GM19438 (cell line): ENCODE measurements around the gene DISC1.

Source experiments
- ATAC-seq: cut with Tn5 transposase; IDR thresholded peaks from one replicate; pipeline ENCODE4 v1.9.1; 2021; ENCODE audit warnings: low read depth; ENCODE audit not compliant: unreplicated experiment

The DISC1 gene

DNA sequence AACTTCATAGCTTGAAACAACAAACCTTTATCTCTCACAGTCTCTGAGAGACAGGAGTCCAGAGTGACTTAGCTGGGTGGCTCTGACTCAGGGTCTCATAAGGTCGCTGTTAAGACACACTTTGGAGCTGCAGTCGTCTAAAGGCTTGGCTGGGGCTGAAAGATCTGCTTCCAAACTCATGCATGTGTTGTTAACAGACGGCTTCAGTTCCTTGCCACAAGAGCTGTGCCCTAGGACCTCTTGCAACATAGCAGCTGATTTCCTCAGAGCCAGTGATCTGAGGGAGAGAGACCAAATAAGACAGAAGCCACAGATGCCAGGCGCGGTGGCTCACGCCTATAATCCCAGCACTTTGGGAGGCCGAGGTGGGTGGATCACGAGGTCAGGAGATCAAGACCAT lies 176.8 kb downstream of the DISC1 start:
- ATAC-seq: no peak

DNA sequence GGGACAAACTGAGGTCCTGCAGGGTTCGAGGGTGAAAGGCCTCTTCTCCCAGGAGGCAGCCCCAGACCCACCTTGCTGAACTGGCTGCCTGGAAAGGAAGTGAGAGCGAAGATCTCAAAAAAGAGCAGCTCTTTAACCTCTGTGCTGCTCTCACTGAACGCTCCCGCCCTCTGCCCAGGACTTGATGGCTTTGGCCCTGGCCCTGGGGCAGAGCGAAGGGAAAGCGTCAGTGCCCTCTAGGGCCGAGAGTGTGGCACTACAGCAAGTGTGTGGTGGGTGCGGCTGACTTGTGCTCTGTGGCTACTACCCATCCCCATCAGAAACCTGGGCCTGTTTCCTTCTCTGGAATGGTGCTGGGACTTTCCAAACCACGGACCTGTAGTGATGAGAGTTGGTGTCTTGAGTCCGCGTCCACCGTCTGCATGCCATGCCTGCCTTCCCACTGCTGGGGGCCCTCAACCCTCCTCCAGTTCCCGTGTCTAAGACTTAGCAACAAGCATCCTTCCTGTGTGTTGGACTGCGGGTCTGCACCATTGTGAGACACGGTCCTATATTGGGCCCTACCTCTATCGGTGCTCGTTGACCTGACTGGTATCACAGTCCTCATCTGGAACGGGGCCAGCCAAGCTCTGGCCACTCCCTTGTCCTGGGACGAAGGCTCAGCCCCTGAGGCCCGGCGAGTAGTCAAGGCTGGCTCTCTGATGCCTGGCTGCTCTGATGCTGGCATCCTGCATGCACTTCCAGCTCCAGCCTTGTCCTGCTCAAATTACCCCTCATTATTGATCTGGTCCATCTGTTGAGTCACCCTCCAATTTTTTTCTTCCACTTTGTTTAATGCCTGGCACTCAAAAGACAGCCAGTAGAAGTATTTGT lies 180.3 kb downstream of the DISC1 start:
- peak; percentile 96 for ATAC-seq

DNA sequence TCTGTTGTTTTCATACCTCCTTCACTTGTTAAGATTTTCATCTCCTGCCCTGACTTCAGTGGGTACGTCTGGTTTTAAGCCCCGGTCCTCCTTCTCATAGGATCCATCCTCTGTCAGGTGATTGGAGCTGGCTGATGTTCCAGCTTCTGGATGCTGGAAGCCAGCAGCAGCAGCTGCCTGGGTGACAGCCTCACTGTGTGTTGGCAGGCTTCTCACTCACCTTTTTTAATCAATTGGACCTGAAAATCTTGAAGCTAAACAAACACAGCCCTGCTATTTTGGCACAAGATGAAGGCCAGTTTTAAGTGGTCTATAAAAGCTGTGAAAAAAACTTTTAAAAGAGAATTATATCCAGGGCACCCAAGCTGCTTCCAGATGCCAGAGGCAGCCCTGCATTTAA lies 181.0 kb downstream of the DISC1 start:
- no peak for ATAC-seq

DNA sequence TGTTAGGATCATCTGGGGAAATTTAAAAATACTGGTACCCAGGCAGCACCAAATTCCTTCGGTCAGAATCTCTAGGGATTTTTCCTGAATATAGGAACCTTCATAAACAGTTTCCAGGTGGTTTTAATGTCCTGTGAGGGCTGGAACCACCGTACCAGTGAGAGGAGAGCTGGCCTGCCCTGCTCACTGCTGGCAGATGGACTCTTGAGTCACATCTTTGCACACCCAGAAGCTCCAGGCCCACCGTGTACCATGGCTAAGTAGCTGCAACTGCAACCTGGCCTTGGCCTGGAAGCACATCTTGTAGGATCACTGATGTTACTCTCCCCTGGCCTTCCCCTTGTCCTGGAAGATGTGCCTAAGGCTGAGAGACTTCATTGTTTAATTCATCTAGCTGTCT lies 181.5 kb downstream of the DISC1 start:
- ATAC-seq: no peak

DNA sequence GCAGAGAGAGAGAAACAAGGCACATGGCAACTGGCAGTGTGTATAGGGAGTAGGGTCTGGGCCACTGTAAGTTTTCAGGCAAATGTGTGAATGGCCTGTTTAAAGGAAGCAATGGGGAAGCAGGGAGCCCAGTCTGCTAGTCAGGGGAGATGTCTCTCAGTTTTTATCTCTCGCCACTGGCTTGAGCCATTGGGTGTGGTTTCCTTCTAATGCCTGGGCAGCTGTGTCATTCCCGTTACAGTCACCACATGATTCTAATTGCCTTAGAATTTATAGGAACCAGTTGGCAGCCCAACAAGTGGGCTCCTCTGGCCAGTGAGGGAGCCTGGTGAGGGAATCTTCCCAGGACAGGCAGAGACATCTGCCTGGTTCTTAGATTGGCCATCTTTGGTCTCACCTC lies 182.4 kb downstream of the DISC1 start:
- no peak for ATAC-seq

DNA sequence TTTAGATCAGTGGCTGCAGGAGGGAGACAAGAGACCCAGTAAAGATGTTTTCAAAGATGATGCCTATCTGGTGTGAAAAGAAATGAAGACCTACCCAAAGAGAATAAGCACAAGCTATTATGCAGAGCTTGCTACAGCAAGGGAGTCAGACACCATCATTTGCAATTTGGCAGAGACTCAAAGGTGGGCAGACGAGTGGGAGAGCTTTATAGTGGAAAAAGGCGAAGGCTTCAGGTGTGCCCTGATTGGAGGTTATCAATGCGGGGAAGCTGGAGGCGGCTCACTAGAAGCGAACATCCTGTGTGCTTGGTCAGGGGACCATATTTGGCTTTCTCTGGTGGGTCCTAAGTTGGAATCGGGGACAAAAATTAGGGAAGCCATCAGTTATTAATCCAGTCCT lies 183.8 kb downstream of the DISC1 start:
- ATAC-seq: no peak

DNA sequence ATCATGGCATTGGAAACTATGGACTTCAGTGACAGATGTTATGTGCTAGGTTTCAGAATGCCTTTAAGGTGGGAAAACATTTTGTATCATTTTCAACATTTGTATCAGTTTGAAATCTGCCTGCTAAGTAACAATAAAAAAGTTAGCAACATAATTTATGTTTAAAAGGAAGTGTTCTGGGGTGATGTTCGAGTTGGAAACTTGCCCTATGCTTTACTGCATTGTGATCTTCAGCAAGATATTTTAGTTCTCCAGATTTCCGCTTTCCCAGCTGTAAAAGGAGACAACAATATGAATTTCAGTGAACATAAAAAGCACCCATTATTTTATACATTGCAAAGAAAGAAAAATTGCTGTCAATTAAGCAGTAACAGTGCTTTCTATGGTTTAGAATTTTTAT lies 187.4 kb downstream of the DISC1 start:
- no peak for ATAC-seq

DNA sequence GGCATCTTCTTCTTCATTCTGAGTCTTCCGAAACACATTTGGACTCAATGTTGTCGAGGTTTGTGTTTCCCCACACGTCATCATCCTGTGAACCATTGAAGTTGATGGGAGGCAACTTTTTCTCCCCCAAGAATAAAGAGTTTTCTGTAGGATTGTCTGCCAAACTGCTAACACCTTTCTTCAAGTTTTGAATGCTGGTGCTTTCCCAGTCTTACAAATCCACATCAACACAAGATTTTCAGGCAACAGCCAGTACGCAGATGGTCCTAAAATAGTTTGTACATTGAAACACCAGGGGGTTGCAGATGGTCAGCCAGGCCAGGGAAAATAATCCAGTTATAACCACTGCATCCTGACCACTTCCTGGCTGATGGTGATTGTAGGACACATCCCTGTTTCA lies 187.9 kb downstream of the DISC1 start:
- no peak for ATAC-seq

DNA sequence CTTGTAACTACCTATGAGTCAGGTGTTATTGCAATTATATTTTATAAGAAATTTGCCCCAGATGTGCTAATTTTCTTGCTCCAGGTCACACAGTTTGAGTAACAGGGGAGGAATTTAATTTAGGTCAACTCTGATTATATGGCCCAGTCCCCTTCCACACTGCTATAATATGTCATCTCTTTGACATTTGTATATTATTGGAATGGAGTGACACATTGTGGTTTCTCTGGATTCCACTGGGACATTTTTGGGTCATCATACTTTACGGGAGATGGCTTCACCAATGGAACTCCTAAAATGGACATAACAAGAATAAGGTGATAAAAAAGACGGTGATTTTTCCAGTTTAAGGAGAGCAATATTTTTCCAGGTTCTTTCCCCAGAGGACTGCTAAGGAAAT lies 191.2 kb downstream of the DISC1 start:
- ATAC-seq: no peak

DNA sequence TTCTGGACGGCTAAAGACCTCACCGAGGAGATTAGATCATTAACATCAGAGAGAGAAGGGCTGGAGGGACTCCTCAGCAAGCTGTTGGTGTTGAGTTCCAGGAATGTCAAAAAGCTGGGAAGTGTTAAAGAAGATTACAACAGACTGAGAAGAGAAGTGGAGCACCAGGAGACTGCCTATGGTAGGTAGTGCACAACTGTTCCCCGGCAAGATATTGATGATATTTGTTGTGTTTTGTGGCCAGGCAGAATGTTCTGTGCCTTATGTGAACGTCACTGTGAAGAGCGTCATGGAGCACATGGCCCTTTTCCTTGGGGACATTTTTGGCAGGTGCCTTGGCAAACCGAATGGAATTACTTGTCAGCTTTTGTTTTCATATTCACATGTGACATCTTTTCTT lies 191.7 kb downstream of the DISC1 start:
- ATAC-seq: no peak

DNA sequence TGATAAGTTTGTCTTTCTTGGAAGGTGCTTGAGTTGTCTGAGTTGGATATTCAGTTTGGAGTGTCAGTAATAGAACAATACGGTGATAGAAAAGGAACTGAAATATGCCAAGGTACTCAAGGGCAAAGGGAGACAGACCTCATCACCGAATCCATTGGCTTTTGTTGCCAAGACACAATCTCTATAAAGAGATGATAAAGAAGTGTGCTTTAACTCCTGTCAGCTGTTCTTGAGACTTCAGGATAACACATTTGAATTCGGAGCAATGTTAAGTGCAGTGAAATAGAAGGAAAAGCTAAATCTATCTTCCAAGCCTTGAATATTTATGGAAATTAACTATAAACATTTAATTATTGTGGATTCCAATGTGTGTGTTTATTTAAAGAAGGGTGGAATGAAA lies 194.7 kb downstream of the DISC1 start:
- no peak for ATAC-seq

DNA sequence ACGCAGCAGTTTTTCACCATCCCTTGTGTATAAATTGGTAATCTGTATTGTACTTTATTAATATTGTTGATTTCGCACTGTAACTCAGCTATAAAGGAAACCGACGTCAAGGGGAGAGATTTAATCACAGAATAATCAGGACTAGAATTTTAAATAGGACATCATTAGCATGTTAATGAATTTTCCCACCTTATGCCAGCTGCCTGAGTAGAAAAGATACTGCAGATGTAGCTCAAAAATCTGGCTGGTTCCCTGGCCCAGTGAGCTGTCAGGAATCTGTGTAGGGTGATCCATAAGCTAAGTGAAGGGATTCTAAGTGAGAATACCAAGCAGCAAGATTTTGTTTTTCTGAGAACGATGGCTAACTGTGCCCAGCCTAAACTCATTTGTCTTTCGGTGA lies 195.5 kb downstream of the DISC1 start:
- ATAC-seq: no peak

DNA sequence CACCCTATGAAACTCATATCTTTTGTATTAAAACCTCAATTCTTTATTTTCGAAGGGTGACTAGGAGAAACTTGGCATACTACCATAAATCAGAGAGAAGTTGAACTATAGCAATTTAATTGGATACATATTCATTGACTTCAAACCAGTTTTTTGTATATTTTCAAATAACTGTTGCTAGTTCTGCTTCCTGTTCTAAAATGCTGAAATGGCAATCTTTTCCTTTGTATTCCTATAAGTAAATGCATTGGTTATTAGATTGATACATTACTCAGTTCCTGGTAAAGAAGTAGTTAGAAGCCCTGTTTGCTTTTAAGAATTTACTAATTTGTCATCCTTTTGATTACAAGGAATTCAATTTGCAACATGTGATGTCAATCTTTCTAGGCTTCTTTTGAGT lies 200.0 kb downstream of the DISC1 start:
- ATAC-seq: no peak

DNA sequence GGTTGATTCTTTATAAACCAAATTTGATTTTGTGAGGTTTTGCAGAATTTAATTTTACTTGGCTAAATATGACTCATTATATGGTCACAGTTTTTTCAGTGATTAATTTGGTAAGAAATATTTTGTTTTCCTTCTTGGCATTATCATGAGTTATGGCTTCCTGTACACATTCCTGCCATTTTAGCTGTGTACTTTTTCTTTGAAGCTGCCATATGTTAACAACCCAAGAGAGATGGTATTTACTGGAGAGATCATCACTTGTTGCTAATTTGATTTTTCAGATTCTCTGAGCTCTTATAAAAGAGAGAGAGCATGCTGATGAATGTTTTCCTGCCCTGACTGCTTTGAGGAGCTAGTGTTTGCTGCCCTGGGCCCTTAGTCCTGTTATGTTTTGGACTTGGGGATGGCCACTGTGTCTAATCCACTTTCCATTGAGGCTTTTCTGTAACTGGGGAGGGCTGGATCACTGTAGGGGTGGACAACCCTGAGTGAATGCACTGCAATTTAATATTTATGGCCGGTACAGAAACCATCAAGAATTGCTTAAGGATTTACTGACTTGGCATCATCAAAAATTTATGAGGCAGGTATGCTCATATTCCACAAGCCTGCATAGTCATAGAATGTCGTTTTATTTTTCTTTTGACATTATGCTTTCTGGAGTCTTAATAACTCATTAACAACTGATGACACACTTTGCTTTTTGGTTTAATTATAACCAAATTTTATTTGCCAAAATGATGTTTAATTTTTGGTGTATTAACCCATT lies 200.9 kb downstream of the DISC1 start:
- ATAC-seq: no peak

DNA sequence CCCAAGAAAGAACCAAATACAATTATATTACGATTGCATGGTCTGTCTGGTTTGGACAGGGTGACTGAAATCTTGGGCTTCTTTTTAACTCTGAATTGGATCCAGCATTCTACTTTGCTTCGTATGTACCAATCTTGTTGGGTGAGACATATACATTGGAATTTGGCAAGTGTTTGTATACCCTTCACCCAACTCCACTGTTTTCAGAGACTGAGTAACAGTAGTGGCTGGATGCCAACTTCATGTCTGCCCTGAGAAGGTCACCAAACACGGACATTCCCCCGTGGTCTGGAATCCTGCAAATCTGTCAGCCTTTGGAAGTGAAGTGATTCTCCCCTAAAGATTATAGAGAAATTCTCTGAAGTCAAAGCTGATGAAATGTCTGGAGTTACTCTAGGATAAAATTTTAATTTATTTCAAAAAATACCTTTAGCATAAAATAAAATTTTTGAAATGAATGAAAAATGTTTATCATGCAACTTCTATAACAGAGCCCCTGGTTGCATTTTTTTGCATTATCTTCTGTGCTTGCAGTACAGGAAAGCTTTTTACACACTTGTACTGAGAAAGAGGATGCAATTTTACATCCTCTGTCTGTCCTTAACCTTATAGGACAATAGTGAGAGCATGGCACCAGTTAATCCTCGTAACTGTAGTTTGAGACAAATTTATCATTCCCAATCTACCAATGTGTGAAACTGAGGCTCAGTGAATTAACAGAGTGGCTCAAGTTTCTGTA lies 201.8 kb downstream of the DISC1 start:
- no peak for ATAC-seq

DNA sequence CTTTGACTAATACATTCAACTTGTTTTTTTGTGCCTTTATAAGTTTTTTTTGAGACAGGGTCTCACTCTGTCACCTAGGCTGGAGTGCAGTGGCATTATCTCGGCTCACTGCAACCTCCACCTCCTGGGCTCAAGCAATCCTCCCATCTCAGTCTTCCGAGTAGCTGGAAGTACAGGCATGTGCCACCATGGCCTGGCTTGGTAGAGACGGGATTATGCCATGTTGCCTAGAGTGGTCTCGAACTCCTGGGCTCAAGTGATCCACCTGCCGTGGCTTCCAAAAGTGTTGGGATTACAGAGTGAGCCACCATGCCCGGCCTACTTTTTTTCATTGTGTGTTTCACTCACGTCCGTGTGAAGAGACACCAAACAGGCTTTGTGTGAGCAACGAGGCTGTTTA lies 202.7 kb downstream of the DISC1 start:
- ATAC-seq: no peak

DNA sequence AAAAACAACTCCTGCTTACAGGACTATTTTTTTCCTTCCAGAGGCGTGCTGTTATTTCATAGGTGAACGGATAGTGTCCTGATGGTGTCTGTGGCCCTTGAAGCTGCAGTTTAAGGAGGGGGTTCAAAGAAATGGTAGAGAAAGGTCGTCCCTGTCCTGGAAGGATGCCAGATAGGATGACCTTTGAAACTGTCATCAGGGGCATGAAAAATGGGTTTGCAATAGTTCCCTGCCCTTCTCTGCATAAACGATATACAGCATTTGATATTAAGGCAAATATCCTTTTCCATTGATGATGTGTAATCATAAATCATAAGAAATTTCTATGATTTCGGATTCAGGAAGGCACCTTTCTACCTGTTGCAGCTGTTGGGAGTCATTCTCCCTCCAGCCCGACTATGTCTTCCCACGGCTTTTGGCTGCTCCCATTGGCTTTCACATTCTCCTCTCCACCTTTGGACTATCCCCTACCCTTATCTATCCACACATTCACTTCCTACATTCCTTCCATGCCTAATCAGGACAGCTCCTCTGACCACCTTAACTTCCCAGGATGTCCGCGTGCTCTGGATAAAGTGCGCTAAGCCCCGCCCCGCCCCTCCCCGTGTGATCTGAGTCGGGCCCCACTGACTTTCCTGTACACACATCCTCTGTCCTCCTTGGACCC lies 209.8 kb downstream of the DISC1 start:
- ATAC-seq: no peak

DNA sequence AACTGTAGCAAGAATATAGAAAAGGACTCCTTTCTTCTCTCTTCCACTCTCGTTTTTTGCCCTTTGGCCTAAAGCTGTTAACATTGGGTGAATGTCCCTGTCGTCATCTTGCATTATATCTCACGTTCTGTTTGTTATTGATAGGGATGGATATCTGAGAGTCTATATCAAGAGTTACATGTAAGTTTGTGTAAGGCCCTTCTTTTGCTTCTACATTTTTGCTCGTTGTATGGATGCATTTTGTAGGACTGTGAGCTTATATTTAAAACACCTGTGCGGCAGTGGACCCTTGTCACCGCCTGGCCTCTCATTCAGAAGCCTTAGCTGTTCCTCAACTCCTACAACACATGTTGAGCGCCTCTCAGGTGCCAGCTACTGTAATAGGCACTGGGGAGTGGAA lies 211.9 kb downstream of the DISC1 start:
- ATAC-seq: no peak

DNA sequence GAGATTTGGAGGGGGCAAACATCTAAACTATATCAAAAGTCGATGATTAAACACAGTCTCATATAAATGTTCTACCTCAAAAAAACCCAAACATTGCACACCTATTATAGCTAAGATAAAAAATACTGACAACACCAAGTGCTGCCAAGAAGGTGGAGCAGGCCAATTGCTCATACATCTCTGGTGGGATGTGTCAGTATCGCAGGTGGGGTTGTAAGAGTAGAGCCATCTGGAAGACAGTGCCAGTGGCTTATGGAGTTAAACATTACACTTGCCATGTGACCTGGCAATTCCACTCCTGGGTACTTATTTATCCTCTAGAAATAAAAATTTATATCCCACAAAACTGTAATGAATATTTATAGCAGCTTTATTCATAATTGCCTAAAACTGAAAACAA lies 213.4 kb downstream of the DISC1 start:
- no peak for ATAC-seq

DNA sequence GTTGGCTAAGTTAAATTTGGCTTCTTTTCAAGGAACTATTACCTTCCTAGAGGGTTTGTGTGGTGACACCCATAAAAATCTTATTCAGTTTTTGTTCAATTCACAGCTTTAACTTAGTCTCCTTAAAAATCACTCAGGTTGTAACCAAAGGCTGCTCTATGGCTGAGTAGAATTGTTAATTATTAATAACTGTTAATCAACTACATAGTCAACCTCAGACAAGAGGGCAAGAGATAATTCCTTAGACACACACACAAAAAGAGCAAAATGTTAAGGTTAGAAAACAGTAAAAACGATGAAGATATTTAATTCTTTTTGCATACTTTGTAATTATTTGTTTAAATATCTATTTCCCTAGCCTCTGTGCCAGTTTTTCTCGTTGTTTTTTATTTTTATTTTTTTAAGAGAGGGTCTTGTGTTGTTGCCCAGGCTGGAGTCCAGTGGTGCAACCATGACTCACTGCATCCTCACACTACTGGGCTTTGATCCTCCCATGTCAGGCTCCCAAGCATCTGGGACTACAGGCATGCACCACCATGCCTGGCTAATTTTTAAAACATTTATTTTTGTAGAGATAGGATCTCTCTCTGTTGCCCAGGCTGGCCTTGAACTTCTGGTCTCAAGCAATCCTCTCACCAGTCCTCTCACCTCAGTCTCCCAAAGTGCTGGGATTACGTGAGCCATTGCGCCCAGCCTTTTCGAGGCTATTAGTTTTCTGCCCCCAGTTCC lies 215.2 kb downstream of the DISC1 start:
- no peak for ATAC-seq
